HepG2 (cell line): ENCODE measurements around the gene CFAP300. TPM values are rescaled to one million over a fixed set of nuclear protein-coding genes. Genes with fewer than 3 reads are reported as not detected.

Experiments
- ATF4 ChIP-seq, 2 experiments: fragments of 450-650 bp in 1 of 2; sonication (generic) in 1 of 2; formaldehyde crosslinking; IDR thresholded peaks; 2 replicates each; pipeline versions ENCODE4 v1.5.0 to v1.8.0; 2020 to 2022; ENCODE audit warnings: mild to moderate bottlenecking in 1 of 2, missing genetic modification reagents in 1 of 2
- BCLAF1 ChIP-seq: fragments of 450-650 bp; IDR thresholded peaks from 2 replicates; pipeline ENCODE4 v1.6.1; 2017; ENCODE audit warnings: mild to moderate bottlenecking
- CAMTA2 ChIP-seq: sonication (generic); formaldehyde crosslinking; IDR thresholded peaks from 2 replicates; pipeline ENCODE4 v1.4.0; 2020; ENCODE audit warnings: mild to moderate bottlenecking, missing genetic modification reagents, borderline replicate concordance
- FOXC1 ChIP-seq: sonication (generic); formaldehyde crosslinking; IDR thresholded peaks from 2 replicates; pipeline ENCODE4 v1.8.0; 2022; ENCODE audit warnings: mild to moderate bottlenecking, missing genetic modification reagents, borderline replicate concordance
- FOXO4 ChIP-seq: sonication (generic); formaldehyde crosslinking; conservative IDR thresholded peaks from 2 replicates; pipeline ENCODE4 v1.8.1; 2023; ENCODE audit warnings: missing genetic modification reagents
- HNRNPK ChIP-seq: fragments of 200-400 bp; formaldehyde crosslinking; IDR thresholded peaks from 2 replicates; pipeline ENCODE4 v1.6.1; 2018; ENCODE audit warnings: low read length, low read depth, moderate library complexity, mild to moderate bottlenecking; ENCODE audit not compliant: poor library complexity, severe bottlenecking
- JUND ChIP-seq: sonication (generic); formaldehyde crosslinking; IDR thresholded peaks from 2 replicates; pipeline ENCODE4 v1.8.0; 2022; ENCODE audit warnings: mild to moderate bottlenecking, missing genetic modification reagents
- MEIS1 ChIP-seq: sonication (generic); formaldehyde crosslinking; IDR thresholded peaks from 2 replicates; pipeline ENCODE4 v1.9.0; 2021; ENCODE audit warnings: mild to moderate bottlenecking, missing genetic modification reagents, moderate library complexity, borderline replicate concordance
- MEIS2 ChIP-seq: sonication (generic); formaldehyde crosslinking; IDR thresholded peaks from 2 replicates; pipeline ENCODE4 v1.9.0; 2021; ENCODE audit warnings: mild to moderate bottlenecking, missing genetic modification reagents
- POGK ChIP-seq: sonication (generic); formaldehyde crosslinking; conservative IDR thresholded peaks from 2 replicates; pipeline ENCODE4 v1.8.0; 2022; ENCODE audit warnings: mild to moderate bottlenecking, moderate library complexity, missing genetic modification reagents
- PRPF4 ChIP-seq: fragments of 200-400 bp; formaldehyde crosslinking; IDR thresholded peaks from 2 replicates; pipeline ENCODE4 v1.6.1; 2016; ENCODE audit warnings: low read length, low read depth; ENCODE audit not compliant: poor library complexity, severe bottlenecking
- PTBP1 ChIP-seq: fragments of 200-400 bp; formaldehyde crosslinking; IDR thresholded peaks from 2 replicates; pipeline ENCODE4 v1.6.1; 2018; ENCODE audit warnings: low read length, low read depth; ENCODE audit not compliant: poor library complexity, severe bottlenecking
- RFX3 ChIP-seq: IDR thresholded peaks from 2 replicates; pipeline ENCODE4 v1.6.1; 2016; ENCODE audit warnings: missing biosample characterization, missing genetic modification reagents
- SOX13 ChIP-seq, 3 experiments: fragments of 450-650 bp in 1 of 3; sonication (generic) in 1 of 3; formaldehyde crosslinking in 1 of 3; IDR thresholded peaks in 2 of 3; conservative IDR thresholded peaks in 1 of 3; 2 replicates each; pipeline versions ENCODE4 v1.5.0 to v1.6.1; 2016 to 2020; ENCODE audit warnings: antibody characterized with exemption in 1 of 3, mild to moderate bottlenecking in 1 of 3, missing compliant biosample characterization in 1 of 3, missing genetic modification reagents in 1 of 3, moderate library complexity in 1 of 3
- SYNCRIP ChIP-seq: fragments of 200-400 bp; formaldehyde crosslinking; IDR thresholded peaks from 2 replicates; pipeline ENCODE4 v1.6.1; 2018; ENCODE audit warnings: mild to moderate bottlenecking, low read depth, low read length; ENCODE audit not compliant: insufficient read depth
- ZBTB1 ChIP-seq: sonication (generic); formaldehyde crosslinking; IDR thresholded peaks from 2 replicates; pipeline ENCODE4 v1.4.0; 2020; ENCODE audit warnings: missing genetic modification reagents, borderline replicate concordance
- ZMYM2 ChIP-seq: sonication (generic); formaldehyde crosslinking; IDR thresholded peaks from 2 replicates; pipeline ENCODE4 v1.8.0; 2022; ENCODE audit warnings: mild to moderate bottlenecking, missing genetic modification reagents
- ZNF33A ChIP-seq: sonication (generic); formaldehyde crosslinking; IDR thresholded peaks from 2 replicates; pipeline ENCODE4 v1.5.1; 2020; ENCODE audit warnings: missing genetic modification reagents, mild to moderate bottlenecking, moderate library complexity, borderline replicate concordance
- ZNF549 ChIP-seq: sonication (generic); formaldehyde crosslinking; IDR thresholded peaks from 2 replicates; pipeline ENCODE4 v1.5.0; 2020; ENCODE audit warnings: missing genetic modification reagents
- ZNF576 ChIP-seq: sonication (generic); formaldehyde crosslinking; IDR thresholded peaks from 2 replicates; pipeline ENCODE4 v1.4.0; 2020; ENCODE audit warnings: mild to moderate bottlenecking, missing genetic modification reagents
- ZNF605 ChIP-seq: sonication (generic); formaldehyde crosslinking; IDR thresholded peaks from 2 replicates; pipeline ENCODE4 v1.8.0; 2022; ENCODE audit warnings: mild to moderate bottlenecking, missing genetic modification reagents
- polyA plus RNA-seq, 8 experiments: library from polyadenylated mRNA; depleted of rRNA in 3 of 8; stranded (reverse) in 7 of 8; unstranded in 1 of 8; fragments of >200 nt; fragmentation: Illumina TruSeq in 4 of 8; extraction: Trizol in 4 of 8; gene quantifications; 2 replicates each; pipeline versions ENCODE4 v1.2.1 to v1.2.3, GENCODE V29; 2011 to 2016; ENCODE audit warnings: low read depth in 4 of 8, missing spikeins in 1 of 8, mixed read lengths in 1 of 8; ENCODE audit not compliant: insufficient read depth in 1 of 8
- total RNA-seq, 5 experiments: library from RNA; depleted of rRNA; stranded (reverse); fragments of >200 nt; fragmentation: Illumina TruSeq; extraction: Trizol; gene quantifications; 2 replicates each; pipeline ENCODE4 v1.2.3, GENCODE V29; 2016; ENCODE audit warnings: low read depth in 1 of 5

The CFAP300 gene
- total and polyA plus RNA-seq, 2 of the 13 experiments (the other 11 are each of a cell fraction or from before 2014, with no cell fraction given): not detected

- TF ChIP-seq ZBTB1 (CRISPR knock-in tag) (no peak), FOXO4 (CRISPR knock-in tag) (no peak), POGK (CRISPR knock-in tag) (no peak; the same call in 1 of the 2 replicates), FOXC1 (CRISPR knock-in tag) (no peak), CAMTA2 (CRISPR knock-in tag) (no peak), PRPF4 (no peak), ZMYM2 (CRISPR knock-in tag) (peak; percentile 94), RFX3 (CRISPR knock-in tag) (no peak), ZNF605 (CRISPR knock-in tag) (no peak), ATF4 (CRISPR knock-in tag; IDR thresholded peaks at IDR 0.05) (0 out of 4 replicates have a peak, but pooled peaks of 1 of the 2 experiments have one; percentile 5), HNRNPK (no peak), JUND (no peak), PTBP1 (no peak), BCLAF1 (no peak), MEIS2 (no peak), SOX13 (IDR thresholded peaks at IDR 0.05) (peak; percentile 79; the same call in 1 of the 2 replicates), SOX13 (CRISPR knock-in tag; conservative IDR thresholded peaks at IDR 0.05 in 1 of 2, IDR thresholded peaks at IDR 0.05 in 1 of 2) (peak in 1 of 2 experiments; percentile 97; a peak in 2 of 4 replicates), ZNF576 (no peak), ZNF549 (CRISPR knock-in tag) (no peak), SYNCRIP (no peak), MEIS1 (CRISPR knock-in tag) (no peak), ZNF33A (CRISPR knock-in tag) (no peak)
Measured at GRCh38 chr11:102006835-102007566, 40.2 kb upstream of the CFAP300 start (continued).
